Heart right ventricle (tissue), 16 donors: ENCODE data around the gene OTOS. TPM values are rescaled to one million over a fixed set of nuclear protein-coding genes. Genes with fewer than 3 reads are reported as not detected.
A peak's percentile ranks its signal among the peaks of the same experiment; 100 is the strongest.

ENCODE experiments used
- ATAC-seq, 8 donors: fragments of 200-7000 bp; cut with Tn5 transposase; one replicate each; pipeline ENCODE4 v1.9.1; 2020; ENCODE audit warnings: mild to moderate bottlenecking in 8 of 8, moderate library complexity in 8 of 8, moderate number of reproducible peaks in 1 of 8
- DNase-seq, 2 donors: peaks; one replicate each; pipeline ENCODE4 v3.0.0-alpha.2; 2020
- H3K27ac ChIP-seq, 10 donors: fragments of 200-600 bp; sonication (generic) in 2 of 10; one replicate each; pipeline versions ENCODE4 v1.5.0 to v1.8.0; 2020 to 2022; ENCODE audit warnings: mild to moderate bottlenecking in 3 of 10
- H3K27me3 ChIP-seq, 7 donors: fragments of 200-600 bp; one replicate each; pipeline ENCODE4 v1.8.0; 2021 to 2022; ENCODE audit warnings: mild to moderate bottlenecking in 2 of 7
- H3K36me3 ChIP-seq, 9 donors: fragments of 200-600 bp; sonication (generic) in 1 of 9; one replicate each; pipeline versions ENCODE4 v1.5.0 to v1.8.0; 2020 to 2022; ENCODE audit warnings: mild to moderate bottlenecking in 2 of 9
- H3K4me1 ChIP-seq, 9 donors: fragments of 200-600 bp; sonication (generic) in 1 of 9; one replicate each; pipeline versions ENCODE4 v1.5.0 to v1.8.0; 2020 to 2022; ENCODE audit warnings: mild to moderate bottlenecking in 4 of 9
- H3K4me3 ChIP-seq, 10 donors: fragments of 200-600 bp; sonication (generic) in 2 of 10; one replicate each; pipeline versions ENCODE4 v1.5.0 to v1.8.0; 2020 to 2022; ENCODE audit warnings: mild to moderate bottlenecking in 7 of 10, moderate library complexity in 2 of 10
- H3K9me3 ChIP-seq, 11 donors: fragments of 200-600 bp in 10 of 11; sonication (generic) in 2 of 11; one replicate each; pipeline versions ENCODE4 v1.5.0 to v1.8.0; 2013 to 2022; ENCODE audit warnings: mild to moderate bottlenecking in 2 of 11, control low read depth in 1 of 11, moderate library complexity in 1 of 11
- CTCF ChIP-seq, 9 donors: fragments of 200-600 bp; sonication (generic) in 2 of 9; IDR thresholded peaks; one replicate each; pipeline versions ENCODE4 v1.5.0 to v1.8.0; 2021 to 2022; ENCODE audit warnings: antibody characterized with exemption in 9 of 9, mild to moderate bottlenecking in 5 of 9, moderate library complexity in 1 of 9
- WGBS, 2 donors: extraction: QIAGEN DNeasy Blood & Tissue Kit; methylation state at CpG; one replicate each; pipeline ENCODE4 v1.1.7; 2013; ENCODE audit warnings: inconsistent platforms in 1 of 2; 5-methylcytosine and 5-hydroxymethylcytosine counted together
- intact Hi-C, 10 donors: fragments of 100-400 bp; cut with DNase I; formaldehyde crosslinking; loops; one replicate each; pipeline versions ENCODE4 v1.11.1 to v1.14.2; 2022
- polyA plus RNA-seq, 2 donors: library from polyadenylated mRNA; stranded (reverse); fragments of 200-250 nt; gene quantifications; one replicate each; pipeline ENCODE4 v1.2.3, GENCODE V29; 2013
- total RNA-seq, 10 donors: library from RNA; stranded (reverse); fragmentation: NEBNext Ultra II Directional in 3 of 10; extraction: Animal tissue kit (Norgen Biotek cat#: 25700) in 3 of 10; gene quantifications; one replicate each; pipeline versions ENCODE4 v1.2.1 to v1.2.4, GENCODE V29; 2021 to 2023
- donor health status: Arrhythmogenic right ventricular cardiomyopathy.
- donor health status: ischemic (EF 13 %, LVEDD 7.1; RV severe dilation, severe dysfunction).
- donor health status: healthy with polysubstance abuse.
- donor health status: DM: no; HTN: yes; CAD: no.
- donor health status: DM: no; HTN: no; CAD: no.
- donor health status: ischemic (EF 25% LVEDD 6.9; RV normal size, moderate dysfunction).
- donor health status: ischemic (EF 25% LVEDD 5.7; RV mildly dilated, moderate dysfunction).
- donor health status: healthy.
- donor health status: DM: yes; HTN: yes; CAD: no.
- donor health status: Ischemic cardiomyopathy.
- donor health status: ischemic (EF 35%, LVEDD 5.7; RV mildly dilated, moderate dysfunction).
- donor health status: nonischemic (EF 11% LVEDD 7.7; RV severe dilation, severe dysfunction).
- donor health status: DM: yes; HTN: yes; CAD: no.
- donor health status: PGD.
- donor health status: ischemic (EF 29% LVEDD 5.4; RV normal size, mild dysfunction).
- donor health status: nonischemic (EF 23%, LVEDD 6.1; RV moderate dilation, normal function).

The OTOS gene
- total and polyA plus RNA-seq, 12 donors = not detected

- Histone ChIP-seq H3K4me3 (no peak overlapping the region), H3K4me1 (peaks cover 0 to 9% (median 0%) of the 10 kb centered on the region in 9 donors), H3K9me3 (no peaks in the 10 kb centered on the region), H3K27me3 (peaks cover 0 to 56% (median 12%) of the 10 kb centered on the region in 7 donors), H3K27ac (no peak overlapping the region), H3K36me3 (no peaks in the 10 kb centered on the region)
- ATAC-seq (peak in 6 of 8 donors; percentile 45 to 60 (median 52)), DNase-seq (no peak)
- TF ChIP-seq CTCF (IDR thresholded peaks at IDR 0.05) = peak; percentile 31 to 71 (median 65)
- intact Hi-C loops = loop anchor here in 7 of 10 donors (5.0 to 10.0 kb wide), 3 partner anchors 287 to 1115 kb away; partner anchors contain the start of gene GPC1 (in 3 of the 7)
- WGBS, 2 donors = 30 to 34% methylated on average over 12 of the region's 12 CpGs
Observed at GRCh38 chr2:240149943-240150784, 9.7 kb upstream of the OTOS start.

GRCh38 chr2:240147911-240148587 lies 7.6 kb upstream of the OTOS start:
- intact Hi-C loops = loop anchor here in 6 of 10 donors (10.0 kb wide), 2 partner anchors 1103 to 1113 kb away; no protein-coding TSS in a partner anchor
- H3K36me3 ChIP-seq = no peaks in the 10 kb centered on the region
- WGBS, 2 donors = 81 to 84% methylated on average over 20 of the region's 20 CpGs
- no peaks in the 10 kb centered on the region for H3K9me3 ChIP-seq
- H3K27me3 ChIP-seq = peaks cover 0 to 65% (median 21%) of the 10 kb centered on the region in 7 donors
- peaks cover 0 to 15% (median 0%) of the 10 kb centered on the region in 9 donors for H3K4me1 ChIP-seq
- TF ChIP-seq CTCF (IDR thresholded peaks at IDR 0.05) = no peak
- ATAC-seq = no peak
- H3K27ac ChIP-seq = no peak overlapping the region
- DNase-seq = no peak
- H3K4me3 ChIP-seq = no peak overlapping the region

- 87 to 89% methylated on average over 5 of the region's 5 CpGs for WGBS, 2 donors
- intact Hi-C loops = loop anchor here in 6 of 10 donors (10.0 kb wide), 2 partner anchors 1103 to 1113 kb away; no protein-coding TSS in a partner anchor
Observed at GRCh38 chr2:240147382-240147781, 6.9 kb upstream of the OTOS start.

More at GRCh38 chr2:240147382-240147781, 6.9 kb upstream of the OTOS start:
- Histone ChIP-seq H3K4me3 (no peak overlapping the region), H3K36me3 (no peaks in the 10 kb centered on the region), H3K27me3 (peaks cover 0 to 65% (median 27%) of the 10 kb centered on the region in 7 donors), H3K4me1 (peaks cover 0 to 15% (median 0%) of the 10 kb centered on the region in 9 donors), H3K9me3 (no peaks in the 10 kb centered on the region), H3K27ac (no peak overlapping the region)
- no peak for TF ChIP-seq CTCF (IDR thresholded peaks at IDR 0.05)
- DNase-seq = no peak
- no peak for ATAC-seq
